ENCODE data around the gene MPP4. TPM values are rescaled to one million over a fixed set of nuclear protein-coding genes. Genes with fewer than 3 reads are reported as not detected.

The MPP4 gene
- total RNA-seq, 1 experiment from 2014 or later = 0.16 TPM

- POLR2A ChIA-PET = no interaction called here
- Mint-ChIP-seq H3K27ac (ENCODE audit: unreplicated experiment) (no peak overlapping the region), H3K36me3 (ENCODE audit: insufficient read depth, unreplicated experiment) (peaks cover 49% of the 10 kb centered on the region), H3K27me3 (ENCODE audit: insufficient read depth, unreplicated experiment) (no peaks in the 10 kb centered on the region), H3K4me1 (ENCODE audit: low read depth, unreplicated experiment) (peaks cover 2% of the 10 kb centered on the region), H3K9me3 (ENCODE audit: unreplicated experiment) (no peaks in the 10 kb centered on the region), H3K4me3 (ENCODE audit: unreplicated experiment) (no peak overlapping the region)
- no TSS peak for BruUV-seq (replicated peaks)
- CTCF ChIA-PET = no interaction called here
- DNase-seq = no peak
- Histone ChIP-seq H3K4me3 (ENCODE audit: low read depth, low read length) (no peak overlapping the region), H3K36me3 (ENCODE audit: control insufficient read depth, insufficient read depth, low read length) (peaks cover 2% of the 10 kb centered on the region; the same call in 1 of the 2 replicates), H3K4me1 (peaks cover 7% of the 10 kb centered on the region), H3K27me3 (replicated peaks; ENCODE audit: control insufficient read depth, insufficient read depth, low read length) (no peaks in the 10 kb centered on the region), H3K9me3 (no peaks in the 10 kb centered on the region)
- intact Hi-C loops (cut with micrococcal nuclease; ENCODE audit: unreplicated experiment) = no loop called here
- TF ChIP-seq CTCF (IDR thresholded peaks at IDR 0.05; ENCODE audit: insufficient read depth in 1 of 2, low read depth in 1 of 2, low read length in 1 of 2, severe bottlenecking in 1 of 2, unreplicated experiment in 1 of 2) = no peak
These were observed 6.1 kb upstream of the MPP4 start for GRCh38 chr2:201704536-201704935.

DNA sequence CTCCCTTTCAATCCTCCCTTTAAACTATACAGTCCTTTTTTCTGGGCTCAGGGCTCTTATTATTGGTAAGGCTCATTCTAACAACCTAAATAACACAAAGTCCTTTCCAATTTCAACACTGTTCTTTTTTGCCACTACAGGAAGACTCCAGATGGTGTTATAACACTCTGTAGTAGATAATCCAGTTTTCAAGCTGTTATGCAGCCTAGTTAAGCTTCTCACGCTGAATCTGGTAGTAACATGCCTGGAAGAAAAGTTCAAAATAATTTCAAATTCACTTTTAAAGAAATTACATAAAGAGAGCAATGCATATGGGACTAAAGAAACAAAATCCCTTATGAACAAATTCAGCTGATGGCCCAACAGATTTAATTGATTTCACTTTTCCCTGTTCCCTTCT is 3.2 kb upstream of the MPP4 start:
- Histone ChIP-seq H3K9me3 (no peaks in the 10 kb centered on the region), H3K4me3 (ENCODE audit: low read depth, low read length) (no peak overlapping the region), H3K27me3 (replicated peaks; ENCODE audit: control insufficient read depth, insufficient read depth, low read length) (no peaks in the 10 kb centered on the region), H3K4me1 (peaks cover 32% of the 10 kb centered on the region), H3K36me3 (ENCODE audit: control insufficient read depth, insufficient read depth, low read length) (no peaks in the 10 kb centered on the region; the same call in 1 of the 2 replicates)
- CTCF ChIA-PET = no interaction called here
- intact Hi-C loops (cut with micrococcal nuclease; ENCODE audit: unreplicated experiment) = no loop called here
- BruUV-seq (replicated peaks) = no TSS peak
- POLR2A ChIA-PET = no interaction called here
- Mint-ChIP-seq H3K27ac (ENCODE audit: unreplicated experiment) (no peak overlapping the region), H3K9me3 (ENCODE audit: unreplicated experiment) (no peaks in the 10 kb centered on the region), H3K27me3 (ENCODE audit: insufficient read depth, unreplicated experiment) (no peaks in the 10 kb centered on the region), H3K36me3 (ENCODE audit: insufficient read depth, unreplicated experiment) (peaks cover 36% of the 10 kb centered on the region), H3K4me1 (ENCODE audit: low read depth, unreplicated experiment) (peaks cover 22% of the 10 kb centered on the region), H3K4me3 (ENCODE audit: unreplicated experiment) (no peak overlapping the region)
- no peak for TF ChIP-seq CTCF (IDR thresholded peaks at IDR 0.05; ENCODE audit: insufficient read depth in 1 of 2, low read depth in 1 of 2, low read length in 1 of 2, severe bottlenecking in 1 of 2, unreplicated experiment in 1 of 2)
- DNase-seq = no peak

DNA sequence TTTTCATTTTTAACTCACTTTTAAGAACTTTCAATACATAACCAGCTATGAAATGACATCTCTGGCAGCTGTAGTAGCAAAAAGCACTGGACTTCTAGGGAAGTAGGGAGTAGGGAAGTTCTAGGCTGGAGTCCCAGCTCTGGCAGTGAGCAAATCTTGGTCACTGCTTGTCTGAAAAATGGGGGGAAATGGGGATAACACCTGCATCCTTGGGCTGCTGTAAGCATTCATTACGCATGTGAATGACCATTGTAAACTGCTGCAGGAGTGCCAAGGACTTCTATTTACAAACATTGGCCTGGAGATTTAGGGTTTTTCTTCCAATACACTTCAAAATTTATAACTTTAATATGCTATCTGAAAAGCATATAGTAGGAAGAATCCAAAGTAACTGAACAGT is 972 bp upstream of the MPP4 start:
- Mint-ChIP-seq H3K27ac (ENCODE audit: unreplicated experiment) (no peak overlapping the region), H3K9me3 (ENCODE audit: unreplicated experiment) (no peaks in the 10 kb centered on the region), H3K4me3 (ENCODE audit: unreplicated experiment) (no peak overlapping the region), H3K27me3 (ENCODE audit: insufficient read depth, unreplicated experiment) (no peaks in the 10 kb centered on the region), H3K4me1 (ENCODE audit: low read depth, unreplicated experiment) (peaks cover 22% of the 10 kb centered on the region), H3K36me3 (ENCODE audit: insufficient read depth, unreplicated experiment) (peaks cover 26% of the 10 kb centered on the region)
- BruUV-seq (replicated peaks) = no TSS peak
- ChIA-PET CTCF (no interaction called here), POLR2A (no interaction called here)
- DNase-seq = no peak
- no peaks in the 10 kb centered on the region for H3K27me3 ChIP-seq (replicated peaks; ENCODE audit: control insufficient read depth, insufficient read depth, low read length)
- TF ChIP-seq CTCF (IDR thresholded peaks at IDR 0.05; ENCODE audit: insufficient read depth in 1 of 2, low read depth in 1 of 2, low read length in 1 of 2, severe bottlenecking in 1 of 2, unreplicated experiment in 1 of 2) = no peak
- no peaks in the 10 kb centered on the region for H3K9me3 ChIP-seq
- intact Hi-C loops (cut with micrococcal nuclease; ENCODE audit: unreplicated experiment) = no loop called here
- no peaks in the 10 kb centered on the region for H3K36me3 ChIP-seq (ENCODE audit: control insufficient read depth, insufficient read depth, low read length)
- no peak overlapping the region for H3K4me3 ChIP-seq (ENCODE audit: low read depth, low read length)
- H3K4me1 ChIP-seq = peaks cover 32% of the 10 kb centered on the region

All from Caco-2 (cell line).